Iris pigment epithelial cell (primary cell): ENCODE results near the gene TSPY2.
"Not testable (repeated sequence)": the region's sequence is repeated elsewhere in the genome, so short reads cannot be mapped to it uniquely, and the experiment has no call there.

Experiments used
- DNase-seq: peaks from one replicate; pipeline ENCODE4 v3.0.0-alpha.2; 2011; ENCODE audit warnings: low read depth

The TSPY2 gene

GRCh38 chrY:6245923-6246322, at the start of gene TSPY2:
Gene TSPY2 (plus strand): TSS chrY:6246223. CDS start chrY:6246269, 46 bp downstream.
- not testable (repeated sequence) for DNase-seq

GRCh38 chrY:6209565-6209964, 36.5 kb upstream of the TSPY2 start:
- not testable (repeated sequence) for DNase-seq

GRCh38 chrY:6217045-6217444, 29.0 kb upstream of the TSPY2 start:
- DNase-seq: not testable (repeated sequence)

- DNase-seq: not testable (repeated sequence)
These were observed 23.8 kb downstream of the TSPY2 start for GRCh38 chrY:6269839-6270238.
